GM19455 (cell line): ENCODE data around the gene CRYBG2.
A peak's percentile ranks its signal among the peaks of the same experiment; 100 is the strongest.
"Not testable (repeated sequence)": the region's sequence is repeated elsewhere in the genome, so short reads cannot be mapped to it uniquely, and the experiment has no call there.

Experiments used
- ATAC-seq: cut with Tn5 transposase; IDR thresholded peaks from one replicate; pipeline ENCODE4 v1.9.1; 2021; ENCODE audit not compliant: unreplicated experiment

Gene CRYBG2

DNA sequence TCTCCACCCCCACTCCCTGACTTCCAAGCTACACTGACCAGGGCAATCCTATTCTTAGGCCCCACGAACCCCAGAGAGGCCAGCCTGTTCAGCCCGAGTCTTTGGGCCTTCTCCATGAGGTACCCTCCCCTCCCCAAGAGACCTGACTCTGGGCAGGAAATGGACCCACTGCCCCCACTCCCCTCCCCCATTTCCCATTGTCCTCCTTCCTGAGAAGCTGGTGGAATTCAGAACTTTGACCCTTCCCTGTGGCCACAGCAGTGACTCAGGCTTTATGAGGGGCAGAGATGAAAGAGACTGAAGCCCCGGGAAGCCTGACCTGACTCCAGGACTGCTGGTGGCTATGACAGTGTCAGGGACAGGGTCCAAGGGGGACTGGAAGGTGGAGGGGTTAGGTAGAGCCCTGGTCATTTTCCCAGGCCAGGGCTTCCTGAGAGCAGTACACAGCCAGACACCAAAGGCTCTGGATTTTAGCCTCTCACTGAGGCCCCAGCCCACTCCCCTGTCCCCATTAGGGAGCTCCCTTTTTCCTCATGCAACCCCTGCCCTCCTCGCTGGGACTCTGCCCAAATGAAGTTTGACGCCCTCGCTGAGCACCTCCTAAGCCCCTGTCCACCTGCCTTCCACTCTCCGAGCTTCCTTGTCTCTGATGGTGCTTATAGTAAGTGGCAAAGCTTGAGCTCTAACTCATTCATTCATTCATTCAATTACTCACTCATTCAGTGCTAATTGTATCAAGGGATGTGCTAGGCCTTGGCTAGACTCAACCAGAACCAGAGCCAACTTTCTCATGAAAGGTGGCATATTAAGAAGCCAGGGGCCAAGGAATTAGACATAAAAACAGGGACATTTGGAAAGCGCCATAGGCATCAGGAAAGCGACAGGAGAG lies 3.0 kb downstream of the CRYBG2 start:
- no peak for ATAC-seq

DNA sequence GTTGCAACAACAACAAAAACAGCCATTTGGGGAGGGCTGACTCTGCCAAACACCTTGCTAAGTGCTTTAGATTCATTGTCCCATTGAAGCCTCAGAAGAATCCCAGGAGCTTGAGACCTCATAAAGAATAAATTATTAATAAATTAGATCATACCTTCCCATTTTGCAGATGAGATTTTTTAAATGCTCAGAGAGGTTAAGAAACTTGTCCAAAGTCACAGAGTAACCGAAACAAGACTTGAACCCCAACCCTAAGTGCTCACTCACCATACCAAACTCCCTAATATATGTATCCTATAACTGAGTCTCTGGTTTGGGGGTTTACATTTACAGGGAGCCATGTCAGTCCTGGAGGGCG lies 3.6 kb downstream of the CRYBG2 start:
- ATAC-seq, result no peak

DNA sequence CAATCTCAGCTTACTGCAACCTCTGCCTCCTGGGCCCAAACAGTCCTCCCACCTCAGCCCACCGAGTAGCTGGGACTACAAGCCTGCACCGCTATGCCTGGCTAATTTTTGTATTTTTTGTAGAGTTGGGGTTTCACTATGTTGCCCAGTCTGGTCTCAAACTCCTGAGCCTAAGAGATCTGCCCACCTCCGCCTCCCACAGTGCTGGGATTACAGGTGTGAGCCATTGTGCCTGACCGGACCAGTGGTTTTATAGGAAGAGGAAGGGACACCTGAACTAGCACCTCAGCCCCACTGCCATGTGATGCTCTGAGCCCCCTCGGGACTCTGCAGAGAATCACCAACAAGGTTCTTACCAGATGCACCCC lies 4.1 kb downstream of the CRYBG2 start:
- no peak for ATAC-seq

GRCh38 chr1:26349188-26349876 lies 4.6 kb downstream of the CRYBG2 start:
- ATAC-seq, result no peak

- ATAC-seq, result no peak
These were observed 7.5 kb downstream of the CRYBG2 start for GRCh38 chr1:26346274-26347033.

DNA sequence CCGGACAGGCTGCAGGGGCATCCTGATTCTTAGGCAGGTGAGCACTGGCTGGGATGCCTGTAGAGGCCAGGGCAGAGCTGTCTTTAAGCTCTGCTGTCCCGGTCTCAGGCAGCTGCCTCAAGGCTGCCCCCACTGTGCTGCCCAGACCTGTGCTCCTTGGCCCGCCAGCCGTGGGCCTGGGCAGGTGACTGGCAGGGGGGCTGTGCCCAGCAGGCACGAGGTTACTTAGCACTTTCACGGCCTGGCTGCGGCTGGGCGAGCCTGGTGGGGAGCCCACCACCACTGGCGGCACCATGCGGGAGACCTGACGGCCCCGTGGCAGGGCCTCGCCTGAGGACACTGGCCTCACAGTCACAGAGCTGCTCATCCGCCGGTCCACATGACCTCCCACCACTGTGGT lies 8.2 kb downstream of the CRYBG2 start:
- ATAC-seq, result no peak

DNA sequence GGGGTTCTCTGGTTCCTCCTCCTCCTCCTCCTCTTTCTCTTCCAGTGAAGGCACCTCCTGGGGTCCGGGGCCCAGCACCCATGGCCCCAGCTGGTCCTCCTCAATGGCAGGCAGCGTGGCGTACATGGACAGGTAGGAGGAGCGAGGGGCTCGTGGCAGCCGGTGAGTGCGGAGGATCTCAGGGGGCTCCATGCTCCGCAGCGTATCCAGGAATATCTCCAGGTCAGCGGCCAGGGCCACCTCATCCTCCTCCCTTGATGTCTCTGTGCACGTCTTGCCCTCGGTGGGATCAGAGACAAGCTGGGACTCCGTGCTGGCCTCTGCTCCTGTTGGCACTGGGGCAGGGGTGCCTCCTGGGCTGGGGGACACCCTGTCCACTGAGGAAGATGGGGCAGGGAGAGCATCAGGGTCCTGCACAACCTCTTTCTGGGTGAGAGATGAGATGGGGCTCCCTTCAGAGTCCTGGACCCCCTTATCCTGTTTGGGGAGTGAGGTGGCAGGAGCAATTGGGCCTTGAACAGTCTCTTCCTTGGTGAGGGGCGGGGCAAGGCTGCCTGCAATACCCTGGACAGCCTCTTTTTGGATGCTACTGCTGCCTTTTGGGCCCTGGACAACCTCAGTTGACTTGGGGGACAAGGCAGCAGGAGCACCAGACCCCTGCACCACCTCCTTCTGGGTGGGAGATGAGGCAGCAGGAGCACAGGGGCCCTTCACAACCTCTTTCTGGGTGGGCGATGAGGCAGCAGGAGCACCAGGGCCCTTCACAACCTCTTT lies 9.6 kb downstream of the CRYBG2 start:
- no peak for ATAC-seq

DNA sequence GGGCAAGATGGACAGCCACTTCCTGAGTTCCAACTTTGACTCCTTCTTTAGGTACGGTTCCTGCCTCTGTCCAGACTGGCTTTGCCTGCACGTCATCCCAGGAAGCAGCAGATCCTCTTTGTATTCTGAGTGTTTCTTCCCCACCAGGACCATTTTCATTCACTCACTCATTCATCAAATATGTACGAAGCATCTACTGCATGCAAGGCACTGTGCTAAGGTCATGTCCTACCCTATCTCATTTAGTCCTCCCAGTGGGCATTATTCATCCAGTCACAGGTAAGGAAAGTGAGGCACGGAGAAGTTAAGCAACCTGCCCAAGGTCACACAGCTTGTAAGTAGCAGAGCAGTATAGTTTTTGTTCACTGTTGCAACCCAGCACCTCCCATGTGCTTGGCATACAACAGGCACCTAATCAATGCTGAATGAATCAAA lies 13.9 kb downstream of the CRYBG2 start:
- ATAC-seq, result no peak

- no peak for ATAC-seq
These were observed 15.3 kb downstream of the CRYBG2 start for GRCh38 chr1:26338670-26339069.

DNA sequence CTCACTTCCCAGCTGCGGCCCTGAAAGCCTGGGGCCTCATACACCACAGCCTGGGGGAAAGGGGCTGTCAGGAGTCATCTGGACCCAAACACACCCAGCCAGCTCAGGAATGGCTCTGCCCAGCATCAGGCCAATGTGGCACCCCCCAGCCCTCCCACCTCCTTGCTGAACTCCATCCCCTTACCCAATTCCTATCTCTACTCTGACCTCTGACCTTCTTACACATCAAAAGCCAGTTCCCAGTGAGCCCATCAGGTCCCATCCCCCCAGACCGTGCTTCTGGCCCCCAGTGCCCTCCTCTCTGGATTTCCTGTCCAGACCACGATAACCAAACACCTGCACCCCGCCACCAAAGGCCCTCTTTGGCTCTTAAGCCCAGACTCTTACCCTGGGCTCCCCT lies 16.3 kb downstream of the CRYBG2 start:
- ATAC-seq, result no peak

- ATAC-seq, result no peak
These were observed 16.8 kb downstream of the CRYBG2 start for GRCh38 chr1:26337206-26337535.

GRCh38 chr1:26336477-26337205 lies 17.3 kb downstream of the CRYBG2 start:
- ATAC-seq, result peak; percentile 64

- ATAC-seq, result no peak
These were observed 18.0 kb downstream of the CRYBG2 start for GRCh38 chr1:26335774-26336476.

DNA sequence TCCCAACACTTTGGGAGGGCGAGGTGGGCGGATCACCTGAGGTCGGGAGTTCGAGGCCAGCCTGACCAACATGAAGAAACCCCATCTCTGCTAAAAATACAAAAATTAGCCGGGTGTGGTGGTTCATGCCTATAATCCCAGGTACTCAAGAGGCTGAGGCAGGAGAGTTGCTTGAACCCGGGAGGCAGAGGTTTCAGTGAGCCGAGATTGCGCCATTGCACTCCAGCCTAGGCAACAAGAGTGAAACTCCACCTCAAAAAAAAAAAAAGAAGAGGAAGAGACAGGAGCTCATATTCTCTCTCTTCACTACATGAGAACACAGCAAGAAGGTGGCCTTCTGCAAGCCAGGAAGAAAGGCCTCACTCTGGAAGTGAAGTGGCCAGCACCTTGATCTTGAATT lies 20.6 kb downstream of the CRYBG2 start:
- ATAC-seq, result not testable (repeated sequence)

DNA sequence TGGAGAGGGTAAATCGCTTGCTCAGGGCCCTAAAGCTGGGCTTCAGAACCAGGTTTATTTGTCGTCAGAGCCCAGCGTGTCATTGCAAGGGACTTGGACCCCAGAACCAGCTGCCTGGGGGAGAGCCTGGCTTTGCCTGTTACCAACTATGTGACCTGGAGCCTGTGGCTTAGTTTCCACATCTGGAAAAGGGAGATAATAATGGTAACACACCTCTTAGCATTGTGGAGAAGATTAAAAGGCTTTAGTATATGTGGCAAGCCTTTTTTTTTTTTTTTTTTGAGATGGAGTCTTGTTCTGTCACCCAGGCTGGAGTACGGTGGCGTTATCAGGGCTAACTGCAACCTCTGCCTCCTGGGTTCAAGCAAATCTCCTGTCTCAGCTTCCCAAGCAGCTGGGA lies 23.7 kb downstream of the CRYBG2 start:
- ATAC-seq, result no peak

DNA sequence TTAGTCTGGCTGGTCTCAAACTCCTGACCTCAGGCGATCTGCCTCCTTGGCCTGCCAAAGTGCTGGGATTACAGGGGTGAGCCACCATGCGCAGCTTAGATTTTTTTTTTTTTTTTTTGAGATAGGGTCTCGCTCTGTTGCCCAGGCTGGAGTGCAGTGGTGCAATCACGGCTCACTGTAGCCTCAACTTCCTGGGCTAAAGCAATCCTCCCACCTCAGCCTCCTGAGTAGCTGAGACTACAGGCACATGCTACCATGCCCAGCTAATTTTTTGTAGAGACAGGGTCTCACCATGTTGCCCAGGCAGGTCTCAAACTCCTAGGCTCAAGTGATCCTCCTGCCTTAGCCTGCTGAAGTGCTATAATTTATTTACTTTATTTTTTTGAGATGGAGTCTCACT lies 24.6 kb downstream of the CRYBG2 start:
- ATAC-seq, result not testable (repeated sequence)

GRCh38 chr1:26328597-26328996 lies 25.3 kb downstream of the CRYBG2 start:
- ATAC-seq, result no peak

DNA sequence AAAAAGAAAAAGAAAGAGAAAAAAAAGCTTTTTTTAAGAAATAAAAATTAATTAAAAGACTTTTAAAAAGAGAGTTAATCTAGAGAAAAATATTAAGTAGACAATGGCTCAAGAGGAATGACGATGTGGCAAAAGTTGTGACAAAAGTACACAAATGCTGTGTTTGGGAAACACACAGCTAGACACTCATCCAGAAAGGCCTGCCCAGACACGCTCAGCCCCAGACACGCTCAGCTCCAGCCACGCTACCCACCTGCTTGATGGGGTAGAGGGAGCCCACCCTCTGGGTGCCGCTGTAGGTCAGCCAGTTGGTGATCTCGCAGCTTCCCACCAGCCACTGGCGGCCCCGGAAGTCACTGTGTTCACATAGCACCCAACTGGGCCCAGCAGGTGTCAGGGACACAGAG lies 26.0 kb downstream of the CRYBG2 start:
- no peak for ATAC-seq

DNA sequence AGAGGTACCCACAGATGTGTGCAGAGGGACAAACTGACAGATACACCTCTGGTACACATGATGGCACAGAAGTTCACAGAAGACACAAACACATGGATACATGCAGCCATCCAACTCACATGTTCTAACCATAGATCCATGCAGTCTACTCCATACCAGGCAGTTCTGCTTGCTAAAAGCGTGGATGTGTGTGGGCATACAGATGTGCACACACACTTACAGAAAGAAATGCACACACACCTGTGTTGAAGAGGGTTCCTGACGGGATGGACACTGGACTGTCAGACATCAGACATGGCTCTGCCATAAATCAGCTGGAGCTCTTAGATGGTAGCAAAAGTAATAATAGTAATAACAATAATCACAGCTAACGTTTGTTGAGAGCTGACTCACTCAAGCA lies 29.4 kb downstream of the CRYBG2 start:
- no peak for ATAC-seq

DNA sequence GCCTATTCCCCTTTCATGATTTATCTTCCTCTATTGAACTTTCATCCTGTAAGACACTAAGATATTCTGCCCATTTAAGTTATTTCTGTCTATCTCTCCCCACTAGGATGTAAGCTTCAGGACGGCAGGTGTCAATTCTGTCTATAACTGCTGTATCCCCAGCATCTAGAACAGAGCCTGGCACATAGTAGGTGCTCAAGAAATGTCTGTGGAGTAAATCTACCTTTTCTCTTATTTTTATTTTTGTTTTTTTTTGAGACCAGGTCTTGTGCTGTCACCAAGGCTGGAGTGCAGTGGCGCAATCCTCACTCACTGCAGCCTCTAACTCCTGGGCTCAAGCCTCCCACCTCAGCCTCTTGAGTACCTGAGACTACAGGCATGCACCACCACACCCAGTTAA lies 30.5 kb downstream of the CRYBG2 start:
- ATAC-seq, result no peak
